Activated naive CD4-positive, alpha-beta T cell treated with anti-CD3 and anti-CD28 coated beads, Interleukin-2, amount 50 U/mL, for 24 hours (primary cell): ENCODE results near the gene NPBWR2.
A peak's percentile ranks its signal among the peaks of the same experiment; 100 is the strongest.
"Not testable (repeated sequence)": the region's sequence is repeated elsewhere in the genome, so short reads cannot be mapped to it uniquely, and the experiment has no call there.

Experiments
- H3K27ac Mint-ChIP-seq: one replicate; pipeline ENCODE4 v1.8.0; 2021; ENCODE audit warnings: mild to moderate bottlenecking, mixed read lengths
- H3K27me3 Mint-ChIP-seq: one replicate; pipeline ENCODE4 v1.8.0; 2021; ENCODE audit warnings: mixed read lengths
- H3K36me3 Mint-ChIP-seq: one replicate; pipeline ENCODE4 v1.8.0; 2021; ENCODE audit warnings: mixed read lengths
- H3K4me1 Mint-ChIP-seq: one replicate; pipeline ENCODE4 v1.8.0; 2021; ENCODE audit warnings: mixed read lengths
- H3K4me3 Mint-ChIP-seq: one replicate; pipeline ENCODE4 v1.8.0; 2021; ENCODE audit warnings: mild to moderate bottlenecking, mixed read lengths
- H3K9me3 Mint-ChIP-seq: one replicate; pipeline ENCODE4 v1.8.0; 2021; ENCODE audit warnings: mixed read lengths

The NPBWR2 gene

GRCh38 chr20:64133951-64134407 lies 26.6 kb upstream of the NPBWR2 start:
- H3K9me3 Mint-ChIP-seq, result no peaks in the 10 kb centered on the region

GRCh38 chr20:64131406-64131805 lies 24.0 kb upstream of the NPBWR2 start:
- Mint-ChIP-seq H3K4me3 (no peak overlapping the region), H3K27me3 (peaks cover 10% of the 10 kb centered on the region), H3K9me3 (no peaks in the 10 kb centered on the region), H3K36me3 (no peaks in the 10 kb centered on the region), H3K27ac (no peak overlapping the region), H3K4me1 (no peaks in the 10 kb centered on the region)

More at GRCh38 chr20:64133951-64134407, 26.6 kb upstream of the NPBWR2 start:
- Mint-ChIP-seq H3K27ac (no peak overlapping the region), H3K4me1 (no peaks in the 10 kb centered on the region), H3K36me3 (no peaks in the 10 kb centered on the region), H3K4me3 (no peak overlapping the region), H3K27me3 (peaks cover 8% of the 10 kb centered on the region)

- no peak overlapping the region for H3K4me3 Mint-ChIP-seq
- no peaks in the 10 kb centered on the region for H3K9me3 Mint-ChIP-seq
- H3K27me3 Mint-ChIP-seq, result peaks cover 10% of the 10 kb centered on the region
- H3K27ac Mint-ChIP-seq, result peak overlapping the region; percentile 51
- H3K4me1 Mint-ChIP-seq, result no peaks in the 10 kb centered on the region
- no peaks in the 10 kb centered on the region for H3K36me3 Mint-ChIP-seq
Observed at GRCh38 chr20:64130876-64131275, 23.5 kb upstream of the NPBWR2 start.

DNA sequence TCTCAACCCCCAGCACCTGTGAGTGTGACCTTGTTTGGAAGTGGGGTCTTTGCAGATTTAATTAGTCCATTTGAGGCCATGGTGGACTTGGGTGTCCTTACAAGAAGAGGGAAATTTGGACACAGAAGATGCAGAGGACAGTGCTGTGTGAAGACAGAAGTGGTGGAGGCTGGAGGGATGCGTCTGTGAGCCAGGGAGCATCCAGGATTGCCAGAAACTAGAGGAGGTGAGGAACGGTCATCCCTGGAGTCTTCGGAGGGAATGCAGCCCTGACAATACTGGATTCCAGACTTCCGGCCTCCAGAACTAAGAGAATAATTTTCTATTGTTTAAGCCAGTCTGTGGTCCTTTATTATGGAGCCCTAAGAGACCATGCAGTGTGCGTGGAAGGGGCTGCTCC lies 22.9 kb upstream of the NPBWR2 start:
- peaks cover 10% of the 10 kb centered on the region for H3K27me3 Mint-ChIP-seq
- H3K36me3 Mint-ChIP-seq, result no peaks in the 10 kb centered on the region
- no peak overlapping the region for H3K27ac Mint-ChIP-seq
- no peak overlapping the region for H3K4me3 Mint-ChIP-seq
- H3K9me3 Mint-ChIP-seq, result no peaks in the 10 kb centered on the region
- H3K4me1 Mint-ChIP-seq, result no peaks in the 10 kb centered on the region

- no peak overlapping the region for H3K4me3 Mint-ChIP-seq
- no peak overlapping the region for H3K27ac Mint-ChIP-seq
- H3K36me3 Mint-ChIP-seq, result no peaks in the 10 kb centered on the region
- no peaks in the 10 kb centered on the region for H3K4me1 Mint-ChIP-seq
- H3K27me3 Mint-ChIP-seq, result peaks cover 10% of the 10 kb centered on the region
- H3K9me3 Mint-ChIP-seq, result no peaks in the 10 kb centered on the region
Observed at GRCh38 chr20:64129146-64129782, 21.9 kb upstream of the NPBWR2 start.

GRCh38 chr20:64123517-64123916 lies 16.2 kb upstream of the NPBWR2 start:
- not testable (repeated sequence) for H3K4me1 Mint-ChIP-seq

DNA sequence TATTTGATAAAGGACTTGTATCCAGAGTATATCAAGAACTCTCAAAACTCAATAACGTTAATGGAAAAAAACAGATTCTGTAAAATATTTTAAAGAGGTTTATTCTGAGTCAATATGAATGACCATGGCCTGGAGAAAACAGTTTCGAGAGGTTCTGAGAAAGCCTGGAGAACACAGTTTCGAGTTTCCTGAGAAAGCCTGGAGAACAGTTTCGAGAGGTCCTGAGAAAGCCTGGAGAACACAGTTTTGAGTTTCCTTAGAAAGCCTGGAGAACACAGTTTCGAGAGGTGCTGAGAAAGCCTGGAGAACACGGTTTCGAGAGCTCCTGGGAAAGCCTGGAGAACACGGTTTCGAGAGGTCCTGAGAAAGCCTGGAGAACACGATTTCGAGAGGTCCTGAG lies 15.6 kb upstream of the NPBWR2 start:
- not testable (repeated sequence) for H3K27me3 Mint-ChIP-seq, H3K4me3 Mint-ChIP-seq, H3K36me3 Mint-ChIP-seq, H3K27ac Mint-ChIP-seq, H3K4me1 Mint-ChIP-seq, H3K9me3 Mint-ChIP-seq

More at GRCh38 chr20:64123517-64123916, 16.2 kb upstream of the NPBWR2 start:
- H3K36me3 Mint-ChIP-seq, H3K27me3 Mint-ChIP-seq, H3K9me3 Mint-ChIP-seq, H3K27ac Mint-ChIP-seq, H3K4me3 Mint-ChIP-seq: not testable (repeated sequence)

- no peak overlapping the region for H3K27ac Mint-ChIP-seq
- no peak overlapping the region for H3K4me3 Mint-ChIP-seq
- H3K4me1 Mint-ChIP-seq, result peaks cover 7% of the 10 kb centered on the region
- H3K36me3 Mint-ChIP-seq, result no peaks in the 10 kb centered on the region
- no peaks in the 10 kb centered on the region for H3K9me3 Mint-ChIP-seq
- H3K27me3 Mint-ChIP-seq, result no peaks in the 10 kb centered on the region
Observed at GRCh38 chr20:64121586-64121985, 14.2 kb upstream of the NPBWR2 start.

DNA sequence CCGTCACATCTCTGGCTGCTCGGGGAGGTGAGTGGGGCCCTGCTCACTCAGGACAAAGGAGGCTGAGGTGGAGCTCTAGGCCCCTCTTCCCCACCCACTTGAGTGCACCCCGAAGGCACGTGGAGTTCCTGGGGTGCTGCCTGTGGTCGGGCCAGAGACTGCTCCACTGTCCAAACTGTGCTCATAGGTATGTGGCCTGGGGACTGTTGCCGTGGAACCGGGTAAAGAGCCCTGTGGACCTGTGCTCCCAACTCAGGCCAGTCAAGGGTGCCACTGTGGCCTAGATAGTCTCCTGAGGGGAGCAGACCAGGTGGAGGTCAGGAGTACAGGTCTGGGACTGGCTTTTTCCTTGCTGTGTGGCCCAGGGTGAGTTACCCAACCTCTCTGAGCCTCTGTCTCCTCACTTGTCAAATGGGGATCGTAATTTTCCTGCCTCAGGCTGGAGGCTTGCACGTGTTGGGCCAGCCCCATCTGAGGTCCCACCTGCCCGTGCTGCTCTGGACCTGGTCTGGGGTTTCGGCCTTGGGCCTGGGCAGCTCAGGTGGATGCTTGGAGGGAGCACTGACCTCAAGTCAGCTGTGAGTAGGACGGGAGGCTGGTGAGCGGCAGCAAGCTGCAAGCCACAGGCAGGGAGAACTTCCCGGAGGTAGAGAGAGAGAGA lies 12.4 kb upstream of the NPBWR2 start:
- Mint-ChIP-seq H3K36me3 (no peaks in the 10 kb centered on the region), H3K27me3 (no peaks in the 10 kb centered on the region), H3K9me3 (no peaks in the 10 kb centered on the region), H3K4me1 (peaks cover 7% of the 10 kb centered on the region), H3K4me3 (peak overlapping the region; percentile 74), H3K27ac (peak overlapping the region; percentile 77)

- Mint-ChIP-seq H3K36me3 (no peaks in the 10 kb centered on the region), H3K27ac (peak overlapping the region; percentile 43), H3K4me1 (peaks cover 7% of the 10 kb centered on the region), H3K4me3 (no peak overlapping the region), H3K9me3 (no peaks in the 10 kb centered on the region), H3K27me3 (no peaks in the 10 kb centered on the region)
Observed at GRCh38 chr20:64119301-64119680, 11.9 kb upstream of the NPBWR2 start.

DNA sequence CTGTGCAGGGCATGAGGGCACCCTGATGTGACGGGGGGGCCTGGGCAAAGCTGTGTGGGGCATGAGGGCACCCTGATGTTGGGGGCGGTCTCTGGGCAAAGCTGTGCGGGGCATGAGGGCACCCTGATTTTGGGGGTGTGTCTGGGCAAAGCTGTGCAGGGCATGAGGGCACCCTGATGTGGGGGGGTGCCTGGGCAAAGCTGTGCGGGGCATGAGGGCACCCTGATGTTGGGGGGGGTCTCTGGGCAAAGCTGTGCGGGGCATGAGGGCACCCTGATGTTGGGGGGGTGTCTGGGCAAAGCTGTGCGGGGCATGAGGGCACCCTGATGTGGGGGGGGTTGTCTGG lies 10.0 kb upstream of the NPBWR2 start:
- H3K27ac Mint-ChIP-seq, H3K36me3 Mint-ChIP-seq, H3K4me3 Mint-ChIP-seq, H3K27me3 Mint-ChIP-seq, H3K4me1 Mint-ChIP-seq, H3K9me3 Mint-ChIP-seq: not testable (repeated sequence)

GRCh38 chr20:64116541-64117431 lies 9.4 kb upstream of the NPBWR2 start:
- H3K27me3 Mint-ChIP-seq, result no peaks in the 10 kb centered on the region
- peaks cover 7% of the 10 kb centered on the region for H3K4me1 Mint-ChIP-seq
- H3K36me3 Mint-ChIP-seq, result no peaks in the 10 kb centered on the region
- H3K27ac Mint-ChIP-seq, result no peak overlapping the region
- H3K4me3 Mint-ChIP-seq, result no peak overlapping the region
- H3K9me3 Mint-ChIP-seq, result no peaks in the 10 kb centered on the region

GRCh38 chr20:64116016-64116415 lies 8.7 kb upstream of the NPBWR2 start:
- Mint-ChIP-seq H3K27ac (no peak overlapping the region), H3K27me3 (no peaks in the 10 kb centered on the region), H3K9me3 (no peaks in the 10 kb centered on the region), H3K4me3 (no peak overlapping the region), H3K36me3 (no peaks in the 10 kb centered on the region), H3K4me1 (peaks cover 7% of the 10 kb centered on the region)

DNA sequence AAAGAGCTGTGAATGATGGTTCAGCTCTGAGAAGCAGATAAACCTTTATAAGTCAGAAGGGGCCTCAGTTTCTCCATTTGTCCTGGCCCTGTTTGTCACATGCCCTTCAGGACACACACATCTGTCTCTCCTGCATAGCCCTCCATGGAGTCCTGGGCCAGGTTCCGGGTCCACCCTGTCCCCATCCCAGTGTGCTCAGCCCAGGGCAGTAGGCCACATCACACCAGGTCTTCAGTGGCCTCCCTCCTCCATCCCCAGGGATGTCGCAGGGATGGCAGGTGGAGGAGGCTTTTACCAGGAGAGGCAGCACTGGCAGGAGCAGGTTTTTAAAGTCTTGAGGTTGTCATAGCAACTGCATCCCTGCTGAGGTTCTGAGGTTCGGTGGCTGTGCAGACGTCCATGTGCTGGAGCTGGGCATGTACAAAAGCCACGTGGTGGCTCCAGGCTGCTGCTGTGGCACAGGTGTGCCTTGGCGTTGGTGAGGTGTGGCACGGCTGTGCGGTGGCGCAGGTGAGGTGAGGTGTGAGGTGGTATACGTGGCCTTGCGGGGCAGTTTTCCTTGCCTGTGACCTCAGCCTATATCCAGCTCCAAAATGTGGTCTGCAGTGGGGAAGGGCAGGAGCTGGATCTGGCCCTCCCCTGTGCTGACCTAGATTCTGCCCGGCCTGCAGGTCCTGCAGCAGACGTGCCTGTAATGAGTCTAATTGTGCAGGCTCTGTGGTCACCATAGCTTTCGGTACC lies 8.0 kb upstream of the NPBWR2 start:
- Mint-ChIP-seq H3K36me3 (no peaks in the 10 kb centered on the region), H3K27me3 (no peaks in the 10 kb centered on the region), H3K4me1 (peaks cover 5% of the 10 kb centered on the region), H3K9me3 (no peaks in the 10 kb centered on the region), H3K4me3 (no peak overlapping the region), H3K27ac (no peak overlapping the region)

DNA sequence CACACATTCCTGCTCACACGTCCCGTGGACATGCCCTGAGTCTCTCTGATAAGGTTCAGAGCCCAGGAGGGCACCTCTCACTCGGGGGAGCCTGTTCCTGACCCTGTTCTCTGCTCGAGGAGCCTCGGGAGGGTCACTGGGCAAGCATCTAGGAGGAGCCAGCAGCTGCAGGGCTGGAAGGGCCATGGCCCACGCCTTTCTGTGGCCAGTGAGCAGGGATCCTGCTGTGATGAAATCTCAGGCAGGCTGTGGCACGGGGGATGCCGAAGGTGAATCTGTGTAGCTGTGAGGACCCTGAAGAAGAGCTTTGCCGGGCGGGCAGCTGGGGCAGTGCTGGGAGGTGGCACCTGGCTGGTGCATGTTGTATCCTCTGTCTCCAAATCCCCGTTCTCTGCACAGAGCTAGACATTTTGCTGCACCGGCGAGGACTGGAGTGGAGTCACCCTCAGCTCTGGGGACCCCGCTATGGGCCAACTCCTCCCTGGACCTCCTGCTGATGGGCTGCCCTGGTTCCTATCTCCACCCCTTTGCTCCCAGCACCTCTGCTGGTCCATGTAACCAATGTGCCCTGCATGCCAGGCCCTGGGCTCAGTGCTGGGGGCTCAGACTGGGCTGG lies 7.1 kb upstream of the NPBWR2 start:
- Mint-ChIP-seq H3K27me3 (no peaks in the 10 kb centered on the region), H3K4me1 (no peaks in the 10 kb centered on the region), H3K27ac (no peak overlapping the region), H3K9me3 (no peaks in the 10 kb centered on the region), H3K4me3 (no peak overlapping the region), H3K36me3 (no peaks in the 10 kb centered on the region)
